ENCODE measurements around the gene TLL1.

DNA sequence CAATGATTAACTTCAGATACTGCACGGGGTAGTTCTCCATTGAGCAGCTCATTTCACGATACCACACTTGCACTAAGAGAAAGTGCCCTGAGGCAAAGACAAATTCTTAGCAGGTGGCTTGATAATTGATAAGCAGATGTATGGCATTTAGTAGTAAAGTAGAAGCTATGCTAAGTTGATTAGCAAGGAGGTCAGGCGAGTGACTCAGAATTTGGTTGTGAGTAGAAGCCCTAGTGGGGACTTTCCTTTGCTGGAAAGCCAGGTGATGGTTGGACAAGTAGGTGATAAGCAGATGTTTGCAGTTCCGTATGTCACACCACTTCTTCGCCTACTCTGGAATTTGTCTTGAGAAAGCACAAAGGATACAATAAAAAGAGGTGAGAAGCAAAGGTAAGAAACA lies 58.7 kb downstream of the TLL1 start:
- TF ChIP-seq YY1 (IDR thresholded peaks at IDR 0.05; ENCODE audit: low read depth) (no peak), SIN3A (IDR thresholded peaks at IDR 0.05; ENCODE audit: borderline replicate concordance, low read depth, low read length) (no peak)

Measured in SK-N-SH (cell line).